MM.1S (cell line): ENCODE data around the gene GDAP1L1.

ENCODE experiments used
- CTCF ChIP-seq: fragments of 300-600 bp; sonication (generic); IDR thresholded peaks from 2 replicates; pipeline ENCODE4 v1.5.1; 2016; ENCODE audit warnings: antibody characterized with exemption, low read length, mixed read lengths
- EZH2 ChIP-seq: fragments of 300-600 bp; sonication (generic); optimal IDR thresholded peaks from 2 replicates; pipeline ENCODE3; 2017; ENCODE audit warnings: low read depth, mild to moderate bottlenecking, antibody characterized with exemption, low read length, mixed read lengths

- TF ChIP-seq CTCF, result no peak
- TF ChIP-seq EZH2, result no peak
Observed at GRCh38 chr20:44264287-44264686, 17.2 kb downstream of the GDAP1L1 start.
